ENCODE measurements around the gene DBH. TPM values are rescaled to one million over a fixed set of nuclear protein-coding genes. Genes with fewer than 3 reads are reported as not detected.

DBH gene
- total and polyA plus RNA-seq, 10 of the 15 experiments (the other 5 are each of a cell fraction or from before 2014, with no cell fraction given) = not detected

- intact Hi-C loops (cut with micrococcal nuclease; ENCODE audit: unreplicated experiment) = no loop called here
- H3K4me3 ChIP-seq = no peak overlapping the region
- in situ Hi-C loops (cut with MboI) = no loop called here
- H3K9ac ChIP-seq (ENCODE audit: control insufficient read depth, insufficient read depth, low read length) = no peak overlapping the region
- peaks cover 4% of the 10 kb centered on the region for H3K4me1 ChIP-seq (ENCODE audit: control insufficient read depth, insufficient read depth, low read length)
- no peak for FAIRE-seq
- no peak overlapping the region for H3K27ac ChIP-seq (ENCODE audit: control insufficient read depth, insufficient read depth)
- ChIA-PET RAD21 (ENCODE audit: unreplicated experiment) (no interaction called here), SMC1A (ENCODE audit: uncharacterized antibody, unreplicated experiment) (no interaction called here), CTCF (interaction anchor here (1.6 kb wide), 1 partner anchor 28 kb away, joined by 6 read pairs; no protein-coding TSS in a partner anchor), POLR2A (no interaction called here)
- H3K36me3 ChIP-seq (ENCODE audit: control insufficient read depth in 2 of 2, insufficient read depth in 2 of 2, low read length in 1 of 2) = no peaks in the 10 kb centered on the region
- BruUV-seq (replicated peaks) = no TSS peak
- no peak for TF ChIP-seq PAX5 (IDR thresholded peaks at IDR 0.05; ENCODE audit: borderline replicate concordance, low read depth, low read length)
- TF ChIP-seq NR2C1 (IDR thresholded peaks at IDR 0.05) = no peak
- TF ChIP-seq IKZF1 (conservative IDR thresholded peaks at IDR 0.05) = no peak
- no peak for TF ChIP-seq MYC (IDR thresholded peaks at IDR 0.05; ENCODE audit: insufficient read depth, insufficient read length, insufficient replicate concordance, low read length, severe bottlenecking)
- TF ChIP-seq ATF7 (IDR thresholded peaks at IDR 0.05; ENCODE audit: low read depth) = no peak
- no peak for TF ChIP-seq NRF1 (conservative IDR thresholded peaks at IDR 0.05; ENCODE audit: low read depth, low read length)
- TF ChIP-seq MEF2B (IDR thresholded peaks at IDR 0.05; ENCODE audit: partially characterized antibody, poor library complexity, severe bottlenecking) = no peak
- peaks cover 3 to 6% of the 10 kb centered on the region in 2 experiments; a peak in 3 of 4 replicates for H3K27me3 ChIP-seq (replicated peaks in 1 of 2; ENCODE audit: control insufficient read depth in 2 of 2, insufficient read depth in 2 of 2, low read length in 1 of 2)
- no peak for ATAC-seq
- no peak overlapping the region for H3K4me2 ChIP-seq (ENCODE audit: control insufficient read depth, insufficient read depth)
- DNase-seq (ENCODE audit: low read depth, low spot score) = no peak
- WGBS (ENCODE audit: insufficient coverage, insufficient replicate concordance, low lambda C conversion rate, missing lambda C conversion rate) = 42% methylated on average over 15 of the region's 15 CpGs
- H4K20me1 ChIP-seq (ENCODE audit: control insufficient read depth, insufficient read depth) = no peaks in the 10 kb centered on the region
- no peak overlapping the region for H2AFZ ChIP-seq (ENCODE audit: control insufficient read depth, low read depth, low read length)
- H3K9me3 ChIP-seq (replicated peaks; ENCODE audit: control insufficient read depth, insufficient read depth, low read length) = no peaks in the 10 kb centered on the region
- H3K79me2 ChIP-seq (ENCODE audit: control insufficient read depth, insufficient read depth, low read length) = no peaks in the 10 kb centered on the region
Measured at GRCh38 chr9:133707763-133708245, 71.6 kb downstream of the DBH start.
